D341Med (cell line): Measurements from ENCODE around the gene ACTA1.
"Not testable (repeated sequence)": the region's sequence is repeated elsewhere in the genome, so short reads cannot be mapped to it uniquely, and the experiment has no call there.

ENCODE experiments used
- DNase-seq: peaks from one replicate; pipeline ENCODE4 v3.0.0; 2012; ENCODE audit warnings: low spot score

The ACTA1 gene

GRCh38 chr1:229434005-229434640 is at the start of gene ACTA1:
TSS of gene ACTA1 (minus strand) at chr1:229434094. CDS start at chr1:229433115, 979 bp downstream.
- peak; percentile 45 for DNase-seq

GRCh38 chr1:229482511-229482910 is 48.6 kb upstream of the ACTA1 start:
- DNase-seq: no peak

GRCh38 chr1:229480495-229480894 is 46.6 kb upstream of the ACTA1 start:
- no peak for DNase-seq

- DNase-seq: no peak
Observed at GRCh38 chr1:229479660-229480399, 45.9 kb upstream of the ACTA1 start.

- no peak for DNase-seq
Observed at GRCh38 chr1:229478852-229479251, 45.0 kb upstream of the ACTA1 start.

- not testable (repeated sequence) for DNase-seq
Observed at GRCh38 chr1:229475859-229476258, 42.0 kb upstream of the ACTA1 start.

- DNase-seq: no peak
Observed at GRCh38 chr1:229474509-229474908, 40.6 kb upstream of the ACTA1 start.

GRCh38 chr1:229471175-229471574 is 37.3 kb upstream of the ACTA1 start:
- DNase-seq: no peak

- no peak for DNase-seq
Observed at GRCh38 chr1:229470406-229471043, 36.6 kb upstream of the ACTA1 start.

- no peak for DNase-seq
Observed at GRCh38 chr1:229466887-229467286, 33.0 kb upstream of the ACTA1 start.

GRCh38 chr1:229464672-229465071 is 30.8 kb upstream of the ACTA1 start:
- DNase-seq: no peak

- no peak for DNase-seq
Observed at GRCh38 chr1:229461032-229461668, 27.3 kb upstream of the ACTA1 start.

GRCh38 chr1:229459815-229460214 is 25.9 kb upstream of the ACTA1 start:
- no peak for DNase-seq

- DNase-seq: no peak
Observed at GRCh38 chr1:229457436-229457835, 23.5 kb upstream of the ACTA1 start.

GRCh38 chr1:229456016-229456415 is 22.1 kb upstream of the ACTA1 start:
- DNase-seq: no peak

- DNase-seq: no peak
Observed at GRCh38 chr1:229454056-229454455, 20.2 kb upstream of the ACTA1 start.

- peak; percentile 52 for DNase-seq
Observed at GRCh38 chr1:229452956-229453801, 19.3 kb upstream of the ACTA1 start.

- DNase-seq: no peak
Observed at GRCh38 chr1:229448845-229449244, 15.0 kb upstream of the ACTA1 start.

GRCh38 chr1:229448354-229448753 is 14.5 kb upstream of the ACTA1 start:
- no peak for DNase-seq

GRCh38 chr1:229447809-229448252 is 13.9 kb upstream of the ACTA1 start:
- no peak for DNase-seq

GRCh38 chr1:229445828-229446227 is 11.9 kb upstream of the ACTA1 start:
- no peak for DNase-seq
